Measurements from ENCODE around the gene CPNE8.

The CPNE8 gene

GRCh38 chr12:38720661-38721060 lies 184.7 kb downstream of the CPNE8 start:
- H3K27ac ChIP-seq (ENCODE audit: insufficient read depth in 1 of 2, low read depth in 1 of 2, low read length in 2 of 2, poor library complexity in 1 of 2, severe bottlenecking in 2 of 2) = no peak overlapping the region
- peaks cover 0 to 3% (median 0%) of the 10 kb centered on the region in 5 experiments for H3K9me3 ChIP-seq (ENCODE audit: control extremely low read depth in 1 of 5, control insufficient read depth in 4 of 5, insufficient read depth in 2 of 5, low read depth in 1 of 5, low read length in 4 of 5)
- peaks cover 0 to 6% (median 0%) of the 10 kb centered on the region in 4 experiments for H3K4me1 ChIP-seq (ENCODE audit: control extremely low read depth in 1 of 4, control insufficient read depth in 4 of 4, insufficient read depth in 4 of 4, low read length in 3 of 4)
- H3K27me3 ChIP-seq (replicated peaks in 2 of 5; ENCODE audit: control insufficient read depth in 4 of 5, insufficient read depth in 5 of 5, low read length in 4 of 5) = no peaks in the 10 kb centered on the region
- no peak for DNase-seq
- ChIA-PET POLR2A (no interaction called here), CTCF (interaction anchor here (1.3 to 1.4 kb wide), 2 partner anchors 13 to 57 kb away, joined by 4 read pairs; no protein-coding TSS in a partner anchor)
- WGBS (ENCODE audit: insufficient coverage) = 93% methylated on average over 8 of the region's 9 CpGs
- H3K36me3 ChIP-seq (ENCODE audit: control insufficient read depth in 4 of 4, insufficient read depth in 4 of 4, low read length in 3 of 4) = peaks cover 0 to 27% (median 18%) of the 10 kb centered on the region in 4 experiments
- H3K4me3 ChIP-seq (ENCODE audit: control insufficient read depth in 1 of 7, extremely low read depth in 1 of 7, insufficient read depth in 4 of 7, low read depth in 2 of 7, low read length in 6 of 7) = no peak overlapping the region

GRCh38 chr12:38713294-38713693 lies 192.1 kb downstream of the CPNE8 start:
- Histone ChIP-seq H3K4me1 (ENCODE audit: control extremely low read depth in 1 of 4, control insufficient read depth in 4 of 4, insufficient read depth in 4 of 4, low read length in 3 of 4) (no peaks in the 10 kb centered on the region), H3K9me3 (ENCODE audit: control extremely low read depth in 1 of 5, control insufficient read depth in 4 of 5, insufficient read depth in 2 of 5, low read depth in 1 of 5, low read length in 4 of 5) (peaks cover 0 to 3% (median 0%) of the 10 kb centered on the region in 5 experiments), H3K36me3 (ENCODE audit: control insufficient read depth in 4 of 4, insufficient read depth in 4 of 4, low read length in 3 of 4) (no peaks in the 10 kb centered on the region), H3K27me3 (replicated peaks in 2 of 5; ENCODE audit: control insufficient read depth in 4 of 5, insufficient read depth in 5 of 5, low read length in 4 of 5) (no peaks in the 10 kb centered on the region), H3K4me3 (ENCODE audit: control insufficient read depth in 1 of 7, extremely low read depth in 1 of 7, insufficient read depth in 4 of 7, low read depth in 2 of 7, low read length in 6 of 7) (no peak overlapping the region), H3K27ac (ENCODE audit: insufficient read depth in 1 of 2, low read depth in 1 of 2, low read length in 2 of 2, poor library complexity in 1 of 2, severe bottlenecking in 2 of 2) (no peak overlapping the region)
- no peak for DNase-seq
- 74% methylated on average over 3 of the region's 6 CpGs for WGBS (ENCODE audit: insufficient coverage)
- POLR2A ChIA-PET = no interaction called here
- CTCF ChIA-PET = no interaction called here

DNA sequence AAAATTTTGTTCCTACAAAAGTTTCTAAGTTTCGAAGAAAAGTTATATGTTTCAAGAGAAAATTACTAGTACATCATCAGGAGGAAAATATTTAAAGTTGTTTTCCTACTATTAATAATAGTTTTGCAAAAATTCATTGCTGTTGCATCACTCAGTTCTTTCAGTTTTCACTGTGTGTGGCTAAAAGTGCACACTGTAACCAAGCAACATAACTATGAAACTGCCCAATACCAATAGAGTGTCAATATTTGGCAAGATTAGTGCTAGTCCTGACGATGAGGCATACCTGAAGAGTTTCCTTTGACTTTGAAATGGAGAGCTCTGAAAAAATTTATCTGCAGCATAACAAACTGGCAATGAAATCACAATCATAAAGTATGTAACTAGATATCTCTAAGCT lies 194.3 kb downstream of the CPNE8 start:
- no peaks in the 10 kb centered on the region for H3K27me3 ChIP-seq (replicated peaks in 2 of 5; ENCODE audit: control insufficient read depth in 4 of 5, insufficient read depth in 5 of 5, low read length in 4 of 5)
- ChIA-PET POLR2A (no interaction called here), CTCF (no interaction called here)
- no peaks in the 10 kb centered on the region for H3K36me3 ChIP-seq (ENCODE audit: control insufficient read depth in 4 of 4, insufficient read depth in 4 of 4, low read length in 3 of 4)
- no peaks in the 10 kb centered on the region for H3K4me1 ChIP-seq (ENCODE audit: control extremely low read depth in 1 of 4, control insufficient read depth in 4 of 4, insufficient read depth in 4 of 4, low read length in 3 of 4)
- H3K4me3 ChIP-seq (ENCODE audit: control insufficient read depth in 1 of 7, extremely low read depth in 1 of 7, insufficient read depth in 4 of 7, low read depth in 2 of 7, low read length in 6 of 7) = no peak overlapping the region
- no CpG with 5 or more reads among the region's 2 CpGs for WGBS (ENCODE audit: insufficient coverage)
- DNase-seq = no peak
- no peak overlapping the region for H3K27ac ChIP-seq (ENCODE audit: insufficient read depth in 1 of 2, low read depth in 1 of 2, low read length in 2 of 2, poor library complexity in 1 of 2, severe bottlenecking in 2 of 2)
- H3K9me3 ChIP-seq (ENCODE audit: control extremely low read depth in 1 of 5, control insufficient read depth in 4 of 5, insufficient read depth in 2 of 5, low read depth in 1 of 5, low read length in 4 of 5) = no peaks in the 10 kb centered on the region

GRCh38 chr12:38708466-38708865 lies 196.9 kb downstream of the CPNE8 start:
- ChIA-PET CTCF (no interaction called here), POLR2A (interaction anchor here (0.7 kb wide), 1 partner anchor 71 kb away, joined by 5 read pairs; no protein-coding TSS in a partner anchor)
- no peak overlapping the region for H3K27ac ChIP-seq (ENCODE audit: insufficient read depth in 1 of 2, low read depth in 1 of 2, low read length in 2 of 2, poor library complexity in 1 of 2, severe bottlenecking in 2 of 2)
- H3K4me1 ChIP-seq (ENCODE audit: control extremely low read depth in 1 of 4, control insufficient read depth in 4 of 4, insufficient read depth in 4 of 4, low read length in 3 of 4) = no peaks in the 10 kb centered on the region
- H3K9me3 ChIP-seq (ENCODE audit: control extremely low read depth in 1 of 5, control insufficient read depth in 4 of 5, insufficient read depth in 2 of 5, low read depth in 1 of 5, low read length in 4 of 5) = no peaks in the 10 kb centered on the region
- peaks cover 0 to 2% (median 0%) of the 10 kb centered on the region in 4 experiments for H3K36me3 ChIP-seq (ENCODE audit: control insufficient read depth in 4 of 4, insufficient read depth in 4 of 4, low read length in 3 of 4)
- no peak for DNase-seq
- H3K4me3 ChIP-seq (ENCODE audit: control insufficient read depth in 1 of 7, extremely low read depth in 1 of 7, insufficient read depth in 4 of 7, low read depth in 2 of 7, low read length in 6 of 7) = no peak overlapping the region
- H3K27me3 ChIP-seq (replicated peaks in 2 of 5; ENCODE audit: control insufficient read depth in 4 of 5, insufficient read depth in 5 of 5, low read length in 4 of 5) = no peaks in the 10 kb centered on the region

DNA sequence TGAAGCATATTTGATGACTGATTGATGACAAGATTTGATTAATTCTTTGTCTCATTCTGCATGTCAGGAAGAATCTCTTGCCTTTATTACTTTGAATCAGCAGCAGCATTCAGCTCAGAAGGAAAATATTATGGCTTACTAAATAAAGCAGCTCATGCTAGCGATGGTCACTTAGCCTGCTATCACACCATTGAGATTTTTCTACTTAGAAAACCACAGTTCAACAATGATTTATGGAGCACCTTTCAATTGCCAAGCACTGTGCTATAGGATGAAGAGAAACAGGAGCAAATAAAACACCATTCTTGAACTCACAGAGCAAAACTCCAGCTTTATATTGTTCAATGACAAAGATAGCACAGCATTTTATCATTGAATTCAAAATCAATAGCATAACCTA lies 197.7 kb downstream of the CPNE8 start:
- 75% methylated on average over 1 of the region's 1 CpG for WGBS (ENCODE audit: insufficient coverage)
- Histone ChIP-seq H3K4me3 (ENCODE audit: control insufficient read depth in 1 of 7, extremely low read depth in 1 of 7, insufficient read depth in 4 of 7, low read depth in 2 of 7, low read length in 6 of 7) (no peak overlapping the region), H3K9me3 (ENCODE audit: control extremely low read depth in 1 of 5, control insufficient read depth in 4 of 5, insufficient read depth in 2 of 5, low read depth in 1 of 5, low read length in 4 of 5) (no peaks in the 10 kb centered on the region), H3K27ac (ENCODE audit: insufficient read depth in 1 of 2, low read depth in 1 of 2, low read length in 2 of 2, poor library complexity in 1 of 2, severe bottlenecking in 2 of 2) (no peak overlapping the region), H3K27me3 (replicated peaks in 2 of 5; ENCODE audit: control insufficient read depth in 4 of 5, insufficient read depth in 5 of 5, low read length in 4 of 5) (no peaks in the 10 kb centered on the region), H3K4me1 (ENCODE audit: control extremely low read depth in 1 of 4, control insufficient read depth in 4 of 4, insufficient read depth in 4 of 4, low read length in 3 of 4) (no peaks in the 10 kb centered on the region), H3K36me3 (ENCODE audit: control insufficient read depth in 4 of 4, insufficient read depth in 4 of 4, low read length in 3 of 4) (peaks cover 0 to 3% (median 0%) of the 10 kb centered on the region in 4 experiments)
- ChIA-PET CTCF (interaction anchor here (1.4 to 1.5 kb wide), 2 partner anchors 11 to 14 kb away, joined by 3 to 4 read pairs; no protein-coding TSS in a partner anchor), POLR2A (no interaction called here)
- DNase-seq = peak in 1 of 3 donors; percentile 2

DNA sequence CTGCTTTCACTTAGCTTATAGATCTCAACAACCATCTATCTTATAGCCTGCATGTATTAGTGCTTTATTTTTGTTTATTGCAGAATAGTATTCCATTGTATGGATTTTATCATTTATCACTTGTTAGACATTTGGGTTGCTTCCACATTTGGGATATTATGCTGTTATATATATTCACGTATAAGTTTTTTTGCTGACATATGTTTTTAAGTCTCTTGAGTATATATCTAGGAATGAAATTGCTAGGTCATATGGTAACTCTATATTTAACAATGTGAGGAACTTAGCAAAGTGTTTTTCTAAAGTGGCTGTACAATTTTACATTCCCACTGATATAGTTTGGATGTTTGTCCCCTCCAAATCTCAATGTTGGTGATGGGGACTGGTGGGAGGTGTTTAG lies 208.1 kb downstream of the CPNE8 start:
- H3K27ac ChIP-seq (ENCODE audit: insufficient read depth in 1 of 2, low read depth in 1 of 2, low read length in 2 of 2, poor library complexity in 1 of 2, severe bottlenecking in 2 of 2) = no peak overlapping the region
- peaks cover 0 to 7% (median 0%) of the 10 kb centered on the region in 5 experiments for H3K9me3 ChIP-seq (ENCODE audit: control extremely low read depth in 1 of 5, control insufficient read depth in 4 of 5, insufficient read depth in 2 of 5, low read depth in 1 of 5, low read length in 4 of 5)
- WGBS (ENCODE audit: insufficient coverage) = no CpG with 5 or more reads among the region's 1 CpG
- CTCF ChIA-PET = interaction anchor here (1.1 kb wide), 1 partner anchor 46 kb away, joined by 3 read pairs; no protein-coding TSS in a partner anchor
- no peak overlapping the region for H3K4me3 ChIP-seq (ENCODE audit: control insufficient read depth in 1 of 7, extremely low read depth in 1 of 7, insufficient read depth in 4 of 7, low read depth in 2 of 7, low read length in 6 of 7)
- H3K27me3 ChIP-seq (replicated peaks in 2 of 5; ENCODE audit: control insufficient read depth in 4 of 5, insufficient read depth in 5 of 5, low read length in 4 of 5) = no peaks in the 10 kb centered on the region
- no peak for DNase-seq
- POLR2A ChIA-PET = no interaction called here
- no peaks in the 10 kb centered on the region for H3K4me1 ChIP-seq (ENCODE audit: control extremely low read depth in 1 of 4, control insufficient read depth in 4 of 4, insufficient read depth in 4 of 4, low read length in 3 of 4)
- peaks cover 3 to 31% (median 6%) of the 10 kb centered on the region in 4 experiments for H3K36me3 ChIP-seq (ENCODE audit: control insufficient read depth in 4 of 4, insufficient read depth in 4 of 4, low read length in 3 of 4)

DNA sequence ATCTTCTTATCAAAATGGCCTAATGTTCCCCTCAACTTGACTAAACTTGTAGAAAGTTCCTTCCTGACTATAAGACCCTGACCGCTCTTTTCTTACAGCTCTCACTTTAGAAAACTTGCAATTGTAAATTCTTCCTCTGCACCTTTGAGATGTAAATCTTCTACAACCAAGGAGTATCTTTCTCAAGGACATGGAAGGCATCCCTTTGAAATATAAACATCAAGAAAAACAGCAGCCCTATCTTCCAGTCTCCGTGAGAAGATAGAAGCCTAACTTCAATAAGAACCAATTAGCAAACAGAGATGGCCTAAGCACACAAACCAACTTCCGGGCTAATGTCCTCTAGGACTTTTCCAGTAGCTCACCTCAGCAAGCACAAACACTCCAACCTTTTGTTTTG lies 210.3 kb downstream of the CPNE8 start:
- peaks cover under 1 to 20% (median 3%) of the 10 kb centered on the region in 4 experiments for H3K36me3 ChIP-seq (ENCODE audit: control insufficient read depth in 4 of 4, insufficient read depth in 4 of 4, low read length in 3 of 4)
- H3K27ac ChIP-seq (ENCODE audit: insufficient read depth in 1 of 2, low read depth in 1 of 2, low read length in 2 of 2, poor library complexity in 1 of 2, severe bottlenecking in 2 of 2) = no peak overlapping the region
- WGBS (ENCODE audit: insufficient coverage) = 84% methylated on average over 2 of the region's 3 CpGs
- ChIA-PET POLR2A (no interaction called here), CTCF (no interaction called here)
- no peaks in the 10 kb centered on the region for H3K4me1 ChIP-seq (ENCODE audit: control extremely low read depth in 1 of 4, control insufficient read depth in 4 of 4, insufficient read depth in 4 of 4, low read length in 3 of 4)
- no peaks in the 10 kb centered on the region for H3K27me3 ChIP-seq (replicated peaks in 2 of 5; ENCODE audit: control insufficient read depth in 4 of 5, insufficient read depth in 5 of 5, low read length in 4 of 5)
- H3K9me3 ChIP-seq (ENCODE audit: control extremely low read depth in 1 of 5, control insufficient read depth in 4 of 5, insufficient read depth in 2 of 5, low read depth in 1 of 5, low read length in 4 of 5) = peaks cover 0 to 4% (median 0%) of the 10 kb centered on the region in 5 experiments
- no peak overlapping the region for H3K4me3 ChIP-seq (ENCODE audit: control insufficient read depth in 1 of 7, extremely low read depth in 1 of 7, insufficient read depth in 4 of 7, low read depth in 2 of 7, low read length in 6 of 7)
- no peak for DNase-seq
